ENCODE measurements around the gene HORMAD2.
"Not testable (repeated sequence)": the region's sequence is repeated elsewhere in the genome, so short reads cannot be mapped to it uniquely, and the experiment has no call there.

The HORMAD2 gene

GRCh38 chr22:30054764-30055069, 25.5 kb upstream of the HORMAD2 start:
- FAIRE-seq (no peak), DNase-seq (ENCODE audit: insufficient read length, low spot score) (no peak)

DNA sequence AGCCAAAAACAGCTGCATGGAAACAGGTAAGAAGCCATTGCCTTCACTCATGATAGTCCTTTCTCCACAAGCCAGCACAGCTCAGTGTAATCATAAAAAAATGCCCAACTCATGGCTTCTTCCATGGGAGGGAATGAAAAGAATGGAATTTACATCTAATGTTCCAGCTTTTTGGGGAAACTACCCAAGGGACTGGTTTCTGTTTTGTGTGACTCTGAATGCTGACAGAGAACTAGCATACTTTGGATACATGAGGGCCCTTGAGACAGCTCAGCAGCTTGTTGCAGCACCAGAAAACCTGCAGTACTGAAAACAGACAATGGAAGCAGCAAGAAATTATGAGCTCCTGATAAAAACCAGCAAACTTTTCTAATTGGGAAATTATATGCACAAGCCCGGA, 24.2 kb upstream of the HORMAD2 start:
- DNase-seq (ENCODE audit: insufficient read length, low spot score) (no peak), FAIRE-seq (no peak)

DNA sequence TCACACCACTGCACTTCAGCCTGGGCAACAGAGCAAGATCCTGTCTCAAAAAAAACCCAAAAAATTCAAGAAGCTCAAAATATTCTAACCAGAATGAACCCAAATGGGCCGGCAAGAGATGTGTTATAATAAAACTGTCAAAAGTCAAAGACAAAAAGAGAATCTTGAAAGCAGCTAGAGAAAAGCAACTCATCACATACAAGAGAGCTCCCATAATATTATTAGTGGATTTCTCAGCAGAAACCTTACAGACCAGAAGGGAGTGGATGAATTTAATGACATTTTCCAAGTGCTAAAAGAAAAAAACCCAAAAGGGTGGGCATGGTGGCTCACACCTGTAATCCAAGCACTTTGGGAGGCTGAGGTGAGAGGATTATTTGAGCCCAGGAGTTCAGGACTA, 22.9 kb upstream of the HORMAD2 start:
- DNase-seq (ENCODE audit: insufficient read length, low spot score) = no peak
- FAIRE-seq = no peak

GRCh38 chr22:30059346-30060020, 20.8 kb upstream of the HORMAD2 start:
- not testable (repeated sequence) for FAIRE-seq; DNase-seq (ENCODE audit: insufficient read length, low spot score)

- not testable (repeated sequence) for DNase-seq (ENCODE audit: insufficient read length, low spot score); FAIRE-seq
Measured at GRCh38 chr22:30061094-30061493, 19.2 kb upstream of the HORMAD2 start.

GRCh38 chr22:30062259-30062658, 18.0 kb upstream of the HORMAD2 start:
- FAIRE-seq = no peak
- DNase-seq (ENCODE audit: insufficient read length, low spot score) = no peak

DNA sequence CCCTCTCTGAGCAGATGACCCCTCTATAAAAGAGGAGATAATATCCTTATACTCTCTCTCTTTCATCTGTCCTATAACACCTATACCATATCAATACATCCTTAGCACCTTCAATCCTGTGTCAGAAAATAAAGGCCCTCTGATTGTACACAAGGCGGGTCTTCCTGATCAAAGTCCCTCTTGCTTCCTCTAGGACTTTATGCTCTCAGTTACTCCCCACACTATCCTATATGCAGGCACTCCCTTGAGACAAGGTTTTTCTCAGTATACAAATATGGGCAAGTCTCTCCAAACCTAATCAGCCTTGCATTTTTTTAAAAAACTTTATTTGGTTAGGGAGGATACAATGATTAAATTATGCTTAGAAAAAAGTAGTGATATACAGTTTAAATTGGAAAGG, 17.3 kb upstream of the HORMAD2 start:
- FAIRE-seq = no peak
- no peak for DNase-seq (ENCODE audit: insufficient read length, low spot score)

DNA sequence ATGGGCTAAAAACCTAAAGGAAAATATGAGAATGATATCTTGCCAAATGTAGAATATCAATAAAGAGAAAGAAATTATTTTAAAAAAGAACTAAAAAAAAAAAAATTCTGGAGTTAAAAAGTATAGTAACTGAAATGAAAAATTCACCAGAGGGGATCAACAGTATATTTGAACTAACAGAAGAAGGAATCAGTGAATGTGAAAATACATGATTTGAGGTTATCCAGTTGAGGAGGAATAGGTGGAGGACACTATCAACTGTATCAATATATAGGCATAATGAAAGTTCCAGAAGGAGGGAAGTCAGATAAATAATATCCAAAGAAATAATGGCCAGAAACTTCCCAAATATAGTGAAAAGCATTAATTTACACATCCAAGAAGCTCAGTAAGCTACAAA, 16.1 kb upstream of the HORMAD2 start:
- FAIRE-seq = no peak
- DNase-seq (ENCODE audit: insufficient read length, low spot score) = no peak

DNA sequence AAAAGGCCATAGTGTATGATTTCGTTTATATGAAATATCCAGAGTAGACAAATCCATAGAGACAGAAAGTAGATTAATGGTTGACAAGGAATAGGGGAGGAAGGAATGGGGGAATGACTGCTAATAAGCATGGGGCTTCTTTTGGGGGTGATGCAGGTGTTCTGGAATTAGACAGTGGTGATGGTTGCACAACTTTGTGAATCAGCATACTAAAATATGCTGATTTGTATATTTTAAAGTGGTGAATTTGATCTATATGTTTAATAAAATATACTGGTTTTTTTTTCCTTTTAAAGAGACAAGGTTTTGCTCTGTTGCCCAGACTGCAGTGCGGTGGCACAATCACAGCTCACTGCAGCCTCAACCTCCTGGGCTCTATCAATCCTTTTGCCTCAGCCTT, 6.5 kb upstream of the HORMAD2 start:
- no peak for DNase-seq (ENCODE audit: insufficient read length, low spot score)
- no peak for FAIRE-seq

DNA sequence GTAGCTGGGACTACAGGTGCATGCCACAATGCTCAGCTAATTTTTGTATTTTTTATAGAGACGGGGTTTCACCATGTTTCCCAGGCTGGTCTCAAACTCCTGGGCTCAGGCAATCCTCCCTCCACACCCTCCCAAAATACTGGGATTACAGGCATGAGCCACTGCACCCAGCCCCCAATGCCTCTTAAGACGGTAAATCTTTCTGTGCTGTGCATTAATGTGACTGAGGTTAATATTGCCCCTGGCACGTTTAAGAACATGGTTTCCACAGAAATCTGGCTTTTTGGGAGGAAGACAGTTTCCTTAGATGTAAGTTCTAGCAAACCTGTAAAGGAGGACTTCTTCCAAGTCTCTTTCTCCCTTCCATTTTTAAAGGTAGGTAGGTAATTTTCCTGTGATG, 6.1 kb upstream of the HORMAD2 start:
- DNase-seq (ENCODE audit: insufficient read length, low spot score) (no peak), FAIRE-seq (no peak)

DNA sequence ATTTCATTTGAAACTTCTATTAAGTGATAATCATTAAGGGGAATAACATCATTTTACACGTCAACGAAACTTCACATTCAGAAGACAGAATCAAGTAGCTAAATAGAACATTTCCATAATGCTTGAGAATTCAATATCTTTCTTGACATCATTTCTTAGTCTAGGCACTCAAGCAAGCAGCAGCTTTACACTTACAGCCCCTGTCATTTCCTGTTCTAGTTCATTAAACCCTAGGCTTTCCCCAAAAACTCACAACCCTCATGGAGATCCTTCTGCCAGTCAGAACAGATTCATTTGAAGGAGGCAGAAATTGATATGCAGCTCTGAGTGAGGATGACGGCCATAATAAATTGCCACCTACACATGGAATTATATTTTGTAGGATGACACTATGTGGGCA, 5.3 kb upstream of the HORMAD2 start:
- DNase-seq (ENCODE audit: insufficient read length, low spot score) = no peak
- FAIRE-seq = no peak

DNA sequence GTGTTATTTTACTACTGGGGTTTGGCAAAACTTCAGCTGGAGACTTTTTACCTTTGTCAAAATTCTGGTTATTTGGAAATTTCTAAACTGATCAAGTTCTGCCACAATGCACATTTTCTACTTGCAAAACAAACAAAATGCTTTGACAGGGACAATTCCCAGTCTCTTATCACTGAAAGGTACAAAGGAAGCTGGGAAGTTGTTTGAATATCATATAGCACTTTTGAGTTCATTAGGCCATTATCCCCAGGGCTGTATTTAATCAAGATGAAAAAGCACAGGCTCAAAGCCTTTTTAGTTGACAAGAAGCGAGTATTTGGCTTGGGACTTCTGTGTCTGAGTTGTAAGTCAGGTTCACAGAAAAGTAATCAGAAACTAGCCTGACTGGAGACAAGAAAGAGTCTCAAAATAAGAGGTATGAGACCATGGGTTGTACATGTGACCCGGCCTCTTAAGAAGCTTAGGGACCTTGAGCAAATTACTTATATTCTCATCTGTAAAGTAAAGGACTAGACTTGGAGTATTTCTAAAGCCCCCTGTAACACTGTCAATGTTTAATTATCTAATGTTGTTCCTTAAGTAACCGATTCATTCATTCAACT, 2.9 kb upstream of the HORMAD2 start:
- no peak for FAIRE-seq
- no peak for DNase-seq (ENCODE audit: insufficient read length, low spot score)

GRCh38 chr22:30078320-30079311, 1.6 kb upstream of the HORMAD2 start:
- FAIRE-seq = peak; percentile 33

DNA sequence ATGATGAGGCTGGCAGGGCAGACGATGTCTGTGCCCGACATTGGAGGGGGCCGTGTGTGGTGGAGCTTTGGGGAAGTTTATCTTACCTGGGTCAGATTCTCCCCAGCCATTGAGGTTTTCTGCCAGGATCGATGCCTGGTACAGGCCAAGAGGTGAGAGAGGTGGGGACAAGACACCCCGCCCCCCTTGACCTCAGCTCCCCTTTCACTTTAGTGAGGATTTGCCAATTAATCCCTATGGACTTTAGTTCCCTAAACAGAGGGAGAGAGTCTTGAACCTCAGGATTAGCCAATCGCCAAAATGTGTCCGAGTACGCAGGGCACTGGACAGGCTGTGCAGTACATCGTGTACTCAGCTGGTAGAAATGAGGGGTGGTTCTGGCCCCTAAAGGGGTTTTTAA, 541 bp downstream of the HORMAD2 start:
- DNase-seq (ENCODE audit: insufficient read length, low spot score) = no peak
- no peak for FAIRE-seq

More at GRCh38 chr22:30078320-30079311, 1.6 kb upstream of the HORMAD2 start:
- no peak for DNase-seq (ENCODE audit: insufficient read length, low spot score)

GRCh38 chr22:30086496-30086895, 6.2 kb downstream of the HORMAD2 start:
- DNase-seq (ENCODE audit: insufficient read length, low spot score) (no peak), FAIRE-seq (no peak)

GRCh38 chr22:30087037-30087436, 6.8 kb downstream of the HORMAD2 start:
- not testable (repeated sequence) for DNase-seq (ENCODE audit: insufficient read length, low spot score); FAIRE-seq

DNA sequence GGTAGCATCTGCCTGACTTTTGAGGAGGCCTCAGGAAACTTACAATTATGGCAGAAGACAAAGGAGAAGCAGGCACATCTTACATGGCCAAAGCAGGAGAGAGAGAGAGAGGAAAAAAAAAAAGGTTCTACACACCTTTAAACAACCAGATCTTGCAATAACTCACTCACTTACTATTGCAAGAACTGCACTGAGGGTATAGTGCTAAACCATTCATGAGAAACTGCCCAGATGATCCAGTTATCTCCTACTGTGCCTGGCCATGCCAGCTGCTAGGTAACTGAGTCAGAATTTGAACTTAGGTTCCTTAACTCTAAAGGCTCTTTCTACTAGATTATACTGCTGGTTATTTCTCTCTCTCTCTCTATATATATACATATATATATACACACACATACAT, 7.3 kb downstream of the HORMAD2 start:
- DNase-seq (ENCODE audit: insufficient read length, low spot score) (no peak), FAIRE-seq (no peak)

DNA sequence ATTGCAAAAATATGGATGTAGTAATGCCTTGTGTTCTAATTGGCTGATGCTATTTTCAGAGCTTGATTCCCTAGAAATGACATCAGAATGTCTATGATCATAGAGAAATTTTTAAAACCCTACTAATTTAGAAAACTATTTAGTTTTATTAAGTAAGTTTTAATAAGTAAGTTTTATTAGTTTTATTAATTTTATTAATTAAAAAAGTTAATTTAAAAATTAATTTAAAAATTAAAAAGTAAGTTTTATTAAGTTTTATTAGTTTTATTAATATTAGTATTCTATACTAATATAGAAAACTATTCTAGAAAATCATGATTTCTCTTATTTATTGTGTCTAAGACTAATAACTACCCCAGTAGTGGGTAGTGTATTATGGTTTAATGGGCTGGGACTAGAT, 8.2 kb downstream of the HORMAD2 start:
- FAIRE-seq (no peak), DNase-seq (ENCODE audit: insufficient read length, low spot score) (no peak)

DNA sequence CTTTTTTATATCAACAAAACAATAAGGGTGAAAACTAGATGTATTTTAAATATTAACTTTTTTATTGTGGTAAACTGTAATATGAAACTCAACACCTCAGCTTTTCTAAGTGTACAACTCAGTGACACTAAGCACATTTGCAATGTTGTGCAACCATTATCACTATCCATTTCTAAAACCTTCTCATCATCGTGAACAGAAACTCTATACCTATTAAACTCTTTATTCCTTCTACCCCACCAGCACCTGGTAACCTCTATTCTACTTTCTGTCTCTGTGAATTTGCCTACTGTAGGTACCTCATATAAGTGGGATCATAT, 9.4 kb downstream of the HORMAD2 start:
- no peak for FAIRE-seq
- no peak for DNase-seq (ENCODE audit: insufficient read length, low spot score)

- DNase-seq (ENCODE audit: insufficient read length, low spot score) = no peak
- FAIRE-seq = no peak
Measured at GRCh38 chr22:30092686-30093085, 12.4 kb downstream of the HORMAD2 start.

DNA sequence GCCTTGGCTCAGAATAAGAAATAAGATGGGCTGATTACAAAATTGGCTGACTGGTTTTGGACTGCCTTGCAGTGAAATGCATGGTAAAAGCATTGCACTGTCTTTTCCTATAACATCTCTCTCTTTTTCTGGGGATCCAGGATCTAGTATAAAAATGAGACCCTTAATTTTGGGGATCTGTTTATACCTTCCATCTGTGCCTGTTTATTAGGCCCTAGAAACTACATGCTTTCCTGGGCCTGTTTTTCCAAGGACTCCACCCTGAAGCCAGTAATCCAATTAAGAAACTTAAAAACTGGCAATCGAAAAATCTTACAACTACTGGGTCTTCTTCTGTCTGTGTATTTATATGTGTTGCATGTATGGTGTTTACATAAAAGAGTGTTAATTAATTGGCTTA, 14.5 kb downstream of the HORMAD2 start:
- FAIRE-seq (no peak), DNase-seq (ENCODE audit: insufficient read length, low spot score) (no peak)

- no peak for DNase-seq (ENCODE audit: insufficient read length, low spot score)
- no peak for FAIRE-seq
Measured at GRCh38 chr22:30097861-30098260, 17.6 kb downstream of the HORMAD2 start.
